C4-2B (cell line): Measurements from ENCODE around the gene APCDD1.

Source experiments
- ZFX ChIP-seq: fragments of 450-650 bp; IDR thresholded peaks from 2 replicates; pipeline ENCODE4 v1.6.1; 2017
- TF ChIP-seq, protein P1 (sequence below): fragments of 450-650 bp; conservative IDR thresholded peaks from 2 replicates; pipeline ENCODE4 v1.5.1; 2017; ENCODE audit warnings: mild to moderate bottlenecking

DNA sequence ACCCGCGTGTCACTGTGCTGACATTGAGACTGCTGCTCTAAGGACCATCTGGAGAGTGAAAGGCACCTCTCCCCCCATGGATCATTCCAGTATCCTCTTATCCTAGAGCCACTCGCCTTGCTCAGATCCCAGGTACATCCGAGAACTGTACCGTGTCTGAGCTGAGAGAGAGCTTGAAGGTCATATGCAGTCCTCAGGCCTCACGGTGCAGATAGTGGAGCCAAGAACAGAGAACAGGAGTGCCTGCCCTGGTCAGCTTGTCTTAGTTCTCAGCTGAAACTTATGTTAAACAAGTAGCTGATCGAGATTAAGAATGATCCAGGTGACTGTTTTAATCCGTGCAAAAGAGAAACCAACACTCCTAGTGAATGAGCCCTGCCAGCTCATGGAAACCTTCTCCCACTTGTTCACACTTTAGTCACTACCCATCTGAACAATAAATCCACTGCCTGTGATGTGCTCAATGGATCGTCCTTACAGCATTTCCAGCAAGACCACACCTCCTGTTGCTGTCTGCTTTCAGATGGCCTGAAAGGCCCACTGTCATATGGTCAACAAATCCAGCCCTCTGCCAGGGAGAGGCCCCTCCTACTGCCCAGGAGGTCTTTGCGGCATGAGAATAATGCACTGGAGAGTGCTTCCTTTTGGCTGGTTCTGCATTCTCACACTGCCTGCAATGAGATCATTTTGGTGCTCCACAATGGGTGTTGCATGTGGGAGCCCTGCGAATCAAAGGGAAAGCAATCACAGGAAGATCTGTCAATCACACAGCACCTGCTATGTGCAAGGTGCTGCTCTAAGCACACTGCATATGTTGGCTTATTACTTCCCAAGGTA lies 43.7 kb upstream of the APCDD1 start:
- TF ChIP-seq, protein P1, sequence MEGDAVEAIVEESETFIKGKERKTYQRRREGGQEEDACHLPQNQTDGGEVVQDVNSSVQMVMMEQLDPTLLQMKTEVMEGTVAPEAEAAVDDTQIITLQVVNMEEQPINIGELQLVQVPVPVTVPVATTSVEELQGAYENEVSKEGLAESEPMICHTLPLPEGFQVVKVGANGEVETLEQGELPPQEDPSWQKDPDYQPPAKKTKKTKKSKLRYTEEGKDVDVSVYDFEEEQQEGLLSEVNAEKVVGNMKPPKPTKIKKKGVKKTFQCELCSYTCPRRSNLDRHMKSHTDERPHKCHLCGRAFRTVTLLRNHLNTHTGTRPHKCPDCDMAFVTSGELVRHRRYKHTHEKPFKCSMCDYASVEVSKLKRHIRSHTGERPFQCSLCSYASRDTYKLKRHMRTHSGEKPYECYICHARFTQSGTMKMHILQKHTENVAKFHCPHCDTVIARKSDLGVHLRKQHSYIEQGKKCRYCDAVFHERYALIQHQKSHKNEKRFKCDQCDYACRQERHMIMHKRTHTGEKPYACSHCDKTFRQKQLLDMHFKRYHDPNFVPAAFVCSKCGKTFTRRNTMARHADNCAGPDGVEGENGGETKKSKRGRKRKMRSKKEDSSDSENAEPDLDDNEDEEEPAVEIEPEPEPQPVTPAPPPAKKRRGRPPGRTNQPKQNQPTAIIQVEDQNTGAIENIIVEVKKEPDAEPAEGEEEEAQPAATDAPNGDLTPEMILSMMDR, result no peak
- no peak for TF ChIP-seq ZFX
